ENCODE measurements around the gene SLC38A4.

DNA sequence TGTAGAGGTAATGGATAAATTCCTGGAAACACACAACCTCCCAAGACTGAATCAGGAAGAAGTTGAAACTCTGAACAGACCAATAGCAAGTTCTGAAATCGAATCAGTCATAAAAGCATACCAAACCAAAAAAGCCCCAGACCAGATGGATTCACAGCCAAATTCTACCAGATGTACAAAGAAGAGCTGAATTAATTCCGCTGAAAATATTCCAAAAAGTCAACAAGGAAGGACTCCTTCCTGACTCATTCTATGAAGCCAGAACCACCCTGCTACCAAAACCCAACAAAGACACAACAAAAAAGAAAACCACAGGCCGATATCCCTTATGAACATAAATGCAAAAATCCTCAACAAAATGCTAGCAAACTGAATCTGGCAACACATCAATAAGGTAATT is 81.5 kb downstream of the SLC38A4 start:
- TF ChIP-seq SIN3A (IDR thresholded peaks at IDR 0.05; ENCODE audit: low read depth) (no peak), ZNF274 (IDR thresholded peaks at IDR 0.05; ENCODE audit: low read depth, low read length) (no peak), ZFX (IDR thresholded peaks at IDR 0.05) (no peak)

Measured in HCT116 (cell line).